SK-N-SH (cell line): ENCODE results near the gene FBH1. TPM values are rescaled to one million over a fixed set of nuclear protein-coding genes. Genes with fewer than 3 reads are reported as not detected.

Experiments
- CTCF ChIA-PET: fragments of 300-600, 350-600 bp; formaldehyde crosslinking; extraction: SDS; loops from one replicate; lab custom pipeline; 2021; lab: Yijun Ruan, JAX
- POLR2A ChIA-PET: fragments of 350-600 bp; sonication (Branson Sonifier 250); formaldehyde crosslinking; extraction: SDS; loops from one replicate; lab custom pipeline; 2020; ENCODE audit warnings: antibody characterized with exemption, inconsistent platforms; lab: Yijun Ruan, JAX
- DNase-seq: peaks from one replicate; pipeline ENCODE4 v3.0.0; 2012
- H2AFZ ChIP-seq: fragments of 200-600 bp; sonication (generic); 2 replicates; pipeline ENCODE4 v1.8.1; 2016; ENCODE audit warnings: antibody characterized with exemption, mild to moderate bottlenecking, low read depth
- H3F3A ChIP-seq: fragments of 200-600 bp; sonication (generic); replicated peaks from 2 replicates; pipeline ENCODE3; 2016; ENCODE audit warnings: antibody characterized with exemption, mild to moderate bottlenecking; ENCODE audit not compliant: insufficient read depth
- H3K27ac ChIP-seq, 2 experiments: fragments of 200-500 bp in 1 of 2; fragments of 200-600 bp in 1 of 2; sonication (Bioruptor generic) in 1 of 2; sonication (generic), shearing (Covaris generic) in 1 of 2; 2 replicates each; pipeline versions ENCODE4 v1.5.1 to v1.6.1; 2014 to 2016; ENCODE audit warnings: low read depth in 2 of 2, inconsistent platforms in 1 of 2, low read length in 1 of 2, mild to moderate bottlenecking in 1 of 2, mixed read lengths in 1 of 2
- H3K27me3 ChIP-seq: fragments of 200-600 bp; sonication (generic), shearing (Covaris generic); 2 replicates; pipeline ENCODE4 v1.6.1; 2016; ENCODE audit warnings: mixed run types; ENCODE audit not compliant: insufficient read depth
- H3K36me3 ChIP-seq, 2 experiments: fragments of 200-500 bp in 1 of 2; fragments of 200-600 bp in 1 of 2; sonication (Bioruptor generic) in 1 of 2; sonication (generic) in 1 of 2; replicated peaks in 1 of 2; 2 replicates each; pipeline versions ENCODE3 to v1.5.1; 2014 to 2016; ENCODE audit warnings: low read length in 1 of 2, mild to moderate bottlenecking in 1 of 2; ENCODE audit not compliant: insufficient read depth in 2 of 2, control insufficient read depth in 1 of 2
- H3K4me1 ChIP-seq, 2 experiments: fragments of 200-500 bp in 1 of 2; fragments of 200-600 bp in 1 of 2; sonication (Bioruptor generic) in 1 of 2; sonication (generic), shearing (Covaris generic) in 1 of 2; 2 replicates each; pipeline versions ENCODE4 v1.5.1 to v1.6.1; 2014 to 2016; ENCODE audit warnings: low read depth in 1 of 2, low read length in 1 of 2, mixed run types in 1 of 2; ENCODE audit not compliant: insufficient read depth in 2 of 2, control insufficient read depth in 1 of 2
- H3K4me2 ChIP-seq: fragments of 200-600 bp; sonication (generic), shearing (Covaris generic); 2 replicates; pipeline ENCODE4 v1.6.1; 2017; ENCODE audit warnings: mixed run types
- H3K4me3 ChIP-seq, 2 experiments: fragments of 200-500 bp in 1 of 2; fragments of 200-600 bp in 1 of 2; sonication (Bioruptor generic) in 1 of 2; sonication (generic), shearing (Covaris generic) in 1 of 2; 2 replicates each; pipeline versions ENCODE4 v1.5.1 to v1.8.1; 2014 to 2016; ENCODE audit warnings: low read depth in 2 of 2, inconsistent platforms in 1 of 2, low read length in 1 of 2, mild to moderate bottlenecking in 1 of 2, mixed read lengths in 1 of 2, moderate library complexity in 1 of 2
- H3K79me2 ChIP-seq: fragments of 200-600 bp; sonication (generic); 2 replicates; pipeline ENCODE4 v1.8.1; 2017; ENCODE audit warnings: mild to moderate bottlenecking; ENCODE audit not compliant: insufficient read depth
- H3K9ac ChIP-seq: fragments of 200-600 bp; sonication (generic); 2 replicates; pipeline ENCODE4 v1.6.1; 2017; ENCODE audit warnings: mixed run types
- H3K9me2 ChIP-seq: fragments of 200-600 bp; sonication (generic); 2 replicates; pipeline ENCODE4 v1.6.1; 2017; ENCODE audit warnings: mixed run types
- H3K9me3 ChIP-seq: fragments of 200-600 bp; sonication (generic); 2 replicates; pipeline ENCODE4 v1.6.1; 2017; ENCODE audit warnings: mixed run types, mild to moderate bottlenecking, moderate library complexity
- H4K20me1 ChIP-seq: fragments of 200-600 bp; sonication (generic); 2 replicates; pipeline ENCODE4 v1.6.1; 2017; ENCODE audit warnings: mild to moderate bottlenecking, mixed run types; ENCODE audit not compliant: insufficient read depth
- CHD2 ChIP-seq: fragments of 150-350 bp; IDR thresholded peaks from 2 replicates; pipeline ENCODE4 v1.6.1; 2018; ENCODE audit warnings: low read length; ENCODE audit not compliant: partially characterized antibody
- EP300 ChIP-seq, 2 experiments: IDR thresholded peaks; 2 replicates each; pipeline versions ENCODE4 v1.4.0 to v1.6.1; 2012; ENCODE audit warnings: borderline replicate concordance in 1 of 2, low read depth in 1 of 2, low read length in 1 of 2
- EZH2phosphoT487 ChIP-seq: fragments of 200-600 bp; sonication (generic); IDR thresholded peaks from 2 replicates; pipeline ENCODE4 v1.6.1; 2017; ENCODE audit warnings: low read depth, mixed run types, mild to moderate bottlenecking, antibody characterized with exemption, moderate library complexity, borderline replicate concordance
- FOXJ3 ChIP-seq: sonication (generic); formaldehyde crosslinking; IDR thresholded peaks from 2 replicates; pipeline ENCODE4 v1.5.1; 2020; ENCODE audit warnings: mild to moderate bottlenecking, missing genetic modification reagents
- IRF3 ChIP-seq: fragments of 150-350 bp; IDR thresholded peaks from 2 replicates; pipeline ENCODE4 v1.6.1; 2016; ENCODE audit warnings: mild to moderate bottlenecking, low read depth, low read length
- POLR2AphosphoS5 ChIP-seq: IDR thresholded peaks from 2 replicates; pipeline ENCODE4 v1.6.1; 2012; ENCODE audit warnings: low read depth, low read length
- RCOR1 ChIP-seq: fragments of 150-350 bp; IDR thresholded peaks from 2 replicates; pipeline ENCODE4 v1.6.1; 2017; ENCODE audit warnings: antibody characterized with exemption, low read length
- SIN3A ChIP-seq: IDR thresholded peaks from 2 replicates; pipeline ENCODE4 v1.6.1; 2012; ENCODE audit warnings: low read depth, mild to moderate bottlenecking, low read length, moderate library complexity, borderline replicate concordance
- SMC3 ChIP-seq: IDR thresholded peaks from 2 replicates; pipeline ENCODE4 v1.6.1; 2012; ENCODE audit warnings: low read depth, low read length, improper control_type of control experiment
- TCF12 ChIP-seq: IDR thresholded peaks from 2 replicates; pipeline ENCODE4 v1.4.0; 2012
- TEAD4 ChIP-seq: IDR thresholded peaks from 2 replicates; pipeline ENCODE4 v1.4.0; 2012; ENCODE audit warnings: mild to moderate bottlenecking, borderline replicate concordance; ENCODE audit not compliant: insufficient read depth
- WGBS: methylation state at CpG from one replicate; pipeline ENCODE4 v1.1.6; 2017; ENCODE audit warnings: low lambda C conversion rate; 5-methylcytosine and 5-hydroxymethylcytosine counted together
- polyA plus RNA-seq, 3 experiments: library from polyadenylated mRNA; depleted of rRNA; stranded (reverse); fragments of >200 nt; gene quantifications; 2 replicates each; pipeline ENCODE4 v1.2.3, GENCODE V29; 2012

The FBH1 gene
- polyA plus RNA-seq, 1 of the 3 experiments (the other 2 are of a cell fraction), result 60.9 TPM

- WGBS, result 100% methylated on average over 6 of the region's 6 CpGs
- ChIA-PET POLR2A (no interaction called here), CTCF (interaction anchor here (1.1 to 1.2 kb wide), 2 partner anchors 15 to 55 kb away, joined by 3 read pairs; no protein-coding TSS in a partner anchor)
- Histone ChIP-seq H3K36me3 (peaks cover 18 to 32% of the 10 kb centered on the region in 2 experiments), H3K9me3 (no peaks in the 10 kb centered on the region), H3K4me3 (no peak overlapping the region), H3F3A (no peaks in the 10 kb centered on the region), H3K27me3 (no peaks in the 10 kb centered on the region), H3K9ac (no peak overlapping the region), H3K27ac (no peak overlapping the region), H3K4me1 (no peaks in the 10 kb centered on the region), H3K4me2 (no peak overlapping the region), H2AFZ (no peak overlapping the region), H3K79me2 (peaks cover 76% of the 10 kb centered on the region), H4K20me1 (0 out of 2 replicates have a peak, but pooled peaks cover 6% of the 10 kb centered on the region), H3K9me2 (no peaks in the 10 kb centered on the region)
- TF ChIP-seq POLR2AphosphoS5 (no peak), TEAD4 (no peak), TCF12 (no peak), EP300 (IDR thresholded peaks at IDR 0.05; ENCODE audit: borderline replicate concordance in 1 of 2, low read depth in 1 of 2, low read length in 1 of 2) (no peak), EZH2phosphoT487 (no peak), RCOR1 (no peak), FOXJ3 (CRISPR knock-in tag) (no peak)
- DNase-seq, result no peak
Measured at GRCh38 chr10:5903563-5903962, 13.5 kb downstream of the FBH1 start.

GRCh38 chr10:5904227-5904626 lies 14.2 kb downstream of the FBH1 start:
- TF ChIP-seq RCOR1 (no peak), IRF3 (no peak)
- Histone ChIP-seq H3K27ac (no peak overlapping the region), H3K9me2 (no peaks in the 10 kb centered on the region), H3K36me3 (peaks cover 23 to 34% of the 10 kb centered on the region in 2 experiments), H4K20me1 (0 out of 2 replicates have a peak, but pooled peaks cover 5% of the 10 kb centered on the region), H3K4me1 (no peaks in the 10 kb centered on the region), H3K27me3 (no peaks in the 10 kb centered on the region), H3K9me3 (no peaks in the 10 kb centered on the region), H3K4me2 (no peak overlapping the region), H2AFZ (no peak overlapping the region), H3F3A (no peaks in the 10 kb centered on the region), H3K9ac (no peak overlapping the region), H3K79me2 (peaks cover 69% of the 10 kb centered on the region), H3K4me3 (no peak overlapping the region)
- ChIA-PET CTCF (interaction anchor here (0.6 to 1.4 kb wide), 3 partner anchors 15 to 18 kb away, joined by 3 to 5 read pairs (median 3); partner anchors contain the start of genes ANKRD16 and FBH1), POLR2A (no interaction called here)
- no peak for DNase-seq
- 73% methylated on average over 4 of the region's 4 CpGs for WGBS

- no peaks in the 10 kb centered on the region for H3K9me3 ChIP-seq
- 97% methylated on average over 5 of the region's 13 CpGs for WGBS
- no peak overlapping the region for H3K4me2 ChIP-seq
- H4K20me1 ChIP-seq, result 0 out of 2 replicates have a peak, but pooled peaks cover 5% of the 10 kb centered on the region
- TF ChIP-seq IRF3, result no peak
- TF ChIP-seq SIN3A, result no peak
- TF ChIP-seq FOXJ3 (CRISPR knock-in tag), result no peak
- TF ChIP-seq CHD2, result no peak
- TF ChIP-seq SMC3, result no peak
- no peak for TF ChIP-seq TCF12
- TF ChIP-seq, all 33 proteins: peak for 0
- H3K79me2 ChIP-seq, result peaks cover 53% of the 10 kb centered on the region
- H3K4me3 ChIP-seq, result no peak overlapping the region
- no peak overlapping the region for H2AFZ ChIP-seq
- H3K4me1 ChIP-seq, result no peaks in the 10 kb centered on the region
- no peaks in the 10 kb centered on the region for H3K27me3 ChIP-seq
- peaks cover 36 to 40% of the 10 kb centered on the region in 2 experiments for H3K36me3 ChIP-seq
- ChIA-PET POLR2A (no interaction called here), CTCF (interaction anchor here (1.4 kb wide), 1 partner anchor 17 kb away, joined by 5 read pairs; the partner anchor contains the start of genes ANKRD16 and FBH1)
- H3K27ac ChIP-seq, result no peak overlapping the region
- no peaks in the 10 kb centered on the region for H3K9me2 ChIP-seq
- no peak overlapping the region for H3K9ac ChIP-seq
- no peak for DNase-seq
- no peaks in the 10 kb centered on the region for H3F3A ChIP-seq
Measured at GRCh38 chr10:5905854-5906507, 15.9 kb downstream of the FBH1 start.
